ENCODE data around the gene ANKEF1. TPM values are rescaled to one million over a fixed set of nuclear protein-coding genes. Genes with fewer than 3 reads are reported as not detected.

The ANKEF1 gene
- total RNA-seq, 1 experiment from 2014 or later, result 4.4 TPM

GRCh38 chr20:10089871-10090587, 55.2 kb downstream of the ANKEF1 start:
- DNase-seq (ENCODE audit: low spot score), result no peak

DNA sequence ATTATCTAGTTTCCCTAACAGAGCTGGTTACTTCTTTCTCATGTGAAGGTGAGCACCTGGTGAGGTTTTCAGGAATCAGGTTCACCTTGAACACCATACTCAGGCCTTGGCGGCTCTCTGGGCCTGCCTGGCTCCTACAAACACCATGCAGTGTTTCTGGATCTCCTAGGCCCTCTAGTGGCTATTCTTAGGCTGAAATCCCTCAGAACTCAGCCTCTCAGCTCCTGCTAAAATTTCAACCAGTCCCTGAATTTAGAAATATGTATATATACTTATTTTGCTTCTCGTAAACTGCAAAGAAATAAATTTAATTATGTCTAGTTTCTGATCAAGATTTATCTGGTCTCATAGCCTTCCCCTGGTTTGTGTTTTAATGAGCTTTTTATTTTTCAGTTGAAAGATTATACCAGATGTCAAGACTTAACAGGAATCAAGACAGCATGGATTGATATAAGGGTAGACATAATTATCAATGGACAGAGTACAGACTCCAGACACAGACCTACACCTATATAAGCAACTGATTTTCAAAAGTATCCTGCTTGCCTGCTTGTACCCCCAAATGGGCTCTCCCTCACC, 55.9 kb downstream of the ANKEF1 start:
- DNase-seq (ENCODE audit: low spot score), result peak; percentile 66

- peak; percentile 77 for DNase-seq (ENCODE audit: low spot score)
Measured at GRCh38 chr20:10093087-10093591, 58.4 kb downstream of the ANKEF1 start.

DNA sequence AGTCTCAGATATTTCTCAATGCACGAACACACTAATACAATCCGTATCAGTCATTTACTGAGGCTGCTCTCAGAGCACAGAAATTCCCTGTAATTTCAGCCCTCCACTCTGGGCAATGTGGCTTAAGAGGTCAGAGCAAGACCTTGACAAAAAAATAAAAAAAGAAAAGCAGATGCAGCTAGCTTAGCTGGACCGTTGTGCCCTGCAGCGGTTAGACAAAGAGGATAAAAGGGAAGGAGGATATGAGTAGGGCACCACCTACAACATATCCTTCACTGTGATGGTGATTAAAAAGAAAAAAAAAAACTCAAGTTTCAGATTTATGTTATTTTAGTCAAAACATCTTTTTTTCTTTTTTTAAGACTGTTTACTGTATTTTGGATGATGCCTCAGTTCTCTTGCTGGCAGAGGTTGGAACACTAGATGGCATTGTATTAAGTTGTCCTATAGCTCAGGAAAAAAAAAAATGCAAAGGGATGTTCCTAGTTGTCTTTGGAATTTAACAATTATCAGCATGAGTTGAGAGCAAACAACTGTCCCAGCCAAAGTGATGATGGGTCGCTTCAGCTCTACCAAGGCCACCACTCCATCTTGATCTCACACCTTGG, 59.9 kb downstream of the ANKEF1 start:
- no peak for DNase-seq (ENCODE audit: low spot score)

- DNase-seq (ENCODE audit: low spot score), result no peak
Measured at GRCh38 chr20:10096790-10097189, 62.0 kb downstream of the ANKEF1 start.

DNA sequence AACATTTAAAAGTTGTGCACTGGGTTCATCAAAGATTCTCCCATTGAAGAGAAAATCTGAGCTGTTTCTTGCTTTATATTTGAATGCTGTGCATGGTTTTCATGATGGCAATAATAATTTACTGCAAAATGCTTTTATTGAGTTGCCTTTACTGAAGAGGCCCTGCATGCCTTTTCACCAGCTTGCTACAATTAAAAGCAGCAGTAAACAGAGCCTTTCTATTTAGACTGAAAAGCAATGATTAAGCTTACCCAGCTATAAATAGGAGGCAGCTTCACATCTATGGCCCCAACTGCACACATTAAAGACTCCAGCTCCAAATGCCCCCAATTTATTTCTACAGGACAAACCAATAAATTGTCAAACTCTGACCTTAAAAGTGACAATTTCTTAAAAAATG, 70.3 kb downstream of the ANKEF1 start:
- no peak for DNase-seq (ENCODE audit: low spot score)

Other genes starting within 250 kb of the ANKEF1 start
- not detected in 2 replicates for gene PAK5, start 195.9 kb upstream of the ANKEF1 start, total RNA-seq (2014; rRNA removed; shearing (Covaris generic))
- gene SNAP25, start 183.8 kb downstream of the ANKEF1 start, total RNA-seq (2014; rRNA removed; shearing (Covaris generic)), result 0.12 TPM in 1 of 2 replicates, not detected in the other

Data from A172 (cell line).